Mesothelial cell of epicardium (in vitro differentiated cells): ENCODE results near the gene SMG6. TPM values are rescaled to one million over a fixed set of nuclear protein-coding genes. Genes with fewer than 3 reads are reported as not detected.

Source experiments
- DNase-seq, 2 experiments: peaks; one replicate each; pipeline ENCODE4 v3.0.0; 2021; ENCODE audit warnings: low spot score in 2 of 2; ENCODE audit not compliant: unreplicated experiment in 2 of 2
- H3K27ac Mint-ChIP-seq: 2 replicates; pipeline ENCODE4 v1.8.0; 2021; ENCODE audit warnings: mixed read lengths
- H3K27me3 Mint-ChIP-seq: 2 replicates; pipeline ENCODE4 v1.8.0; 2021; ENCODE audit warnings: low read depth, mixed read lengths
- H3K36me3 Mint-ChIP-seq: 2 replicates; pipeline ENCODE4 v1.8.0; 2021; ENCODE audit warnings: mixed read lengths
- H3K4me1 Mint-ChIP-seq: 2 replicates; pipeline ENCODE4 v1.8.0; 2021; ENCODE audit warnings: mixed read lengths
- H3K4me3 Mint-ChIP-seq: 2 replicates; pipeline ENCODE4 v1.8.0; 2021; ENCODE audit warnings: mild to moderate bottlenecking, moderate library complexity, mixed read lengths
- H3K9me3 Mint-ChIP-seq: 2 replicates; pipeline ENCODE4 v1.8.0; 2021; ENCODE audit warnings: mixed read lengths
- total RNA-seq: library from RNA; stranded (reverse); gene quantifications from 3 replicates; pipeline ENCODE4 v1.2.1, GENCODE V29; 2021
- TF ChIP-seq, protein P1 (sequence below): fragments of 200-600 bp; sonication (generic); IDR thresholded peaks from one replicate; pipeline ENCODE4 v1.5.0; 2021; ENCODE audit warnings: antibody characterized with exemption; ENCODE audit not compliant: unreplicated experiment

Gene SMG6
- total RNA-seq, 1 donor from 2014 or later = 58.3 TPM

GRCh38 chr17:2235265-2235664 is 68.3 kb downstream of the SMG6 start:
- peaks cover 65% of the 10 kb centered on the region for H3K4me1 Mint-ChIP-seq
- no peak overlapping the region for H3K4me3 Mint-ChIP-seq
- peaks cover 8% of the 10 kb centered on the region for H3K36me3 Mint-ChIP-seq
- H3K9me3 Mint-ChIP-seq = no peaks in the 10 kb centered on the region
- H3K27me3 Mint-ChIP-seq = no peaks in the 10 kb centered on the region
- TF ChIP-seq, protein P1, sequence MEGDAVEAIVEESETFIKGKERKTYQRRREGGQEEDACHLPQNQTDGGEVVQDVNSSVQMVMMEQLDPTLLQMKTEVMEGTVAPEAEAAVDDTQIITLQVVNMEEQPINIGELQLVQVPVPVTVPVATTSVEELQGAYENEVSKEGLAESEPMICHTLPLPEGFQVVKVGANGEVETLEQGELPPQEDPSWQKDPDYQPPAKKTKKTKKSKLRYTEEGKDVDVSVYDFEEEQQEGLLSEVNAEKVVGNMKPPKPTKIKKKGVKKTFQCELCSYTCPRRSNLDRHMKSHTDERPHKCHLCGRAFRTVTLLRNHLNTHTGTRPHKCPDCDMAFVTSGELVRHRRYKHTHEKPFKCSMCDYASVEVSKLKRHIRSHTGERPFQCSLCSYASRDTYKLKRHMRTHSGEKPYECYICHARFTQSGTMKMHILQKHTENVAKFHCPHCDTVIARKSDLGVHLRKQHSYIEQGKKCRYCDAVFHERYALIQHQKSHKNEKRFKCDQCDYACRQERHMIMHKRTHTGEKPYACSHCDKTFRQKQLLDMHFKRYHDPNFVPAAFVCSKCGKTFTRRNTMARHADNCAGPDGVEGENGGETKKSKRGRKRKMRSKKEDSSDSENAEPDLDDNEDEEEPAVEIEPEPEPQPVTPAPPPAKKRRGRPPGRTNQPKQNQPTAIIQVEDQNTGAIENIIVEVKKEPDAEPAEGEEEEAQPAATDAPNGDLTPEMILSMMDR = no peak
- no peak for DNase-seq
- H3K27ac Mint-ChIP-seq = peak overlapping the region; percentile 47

DNA sequence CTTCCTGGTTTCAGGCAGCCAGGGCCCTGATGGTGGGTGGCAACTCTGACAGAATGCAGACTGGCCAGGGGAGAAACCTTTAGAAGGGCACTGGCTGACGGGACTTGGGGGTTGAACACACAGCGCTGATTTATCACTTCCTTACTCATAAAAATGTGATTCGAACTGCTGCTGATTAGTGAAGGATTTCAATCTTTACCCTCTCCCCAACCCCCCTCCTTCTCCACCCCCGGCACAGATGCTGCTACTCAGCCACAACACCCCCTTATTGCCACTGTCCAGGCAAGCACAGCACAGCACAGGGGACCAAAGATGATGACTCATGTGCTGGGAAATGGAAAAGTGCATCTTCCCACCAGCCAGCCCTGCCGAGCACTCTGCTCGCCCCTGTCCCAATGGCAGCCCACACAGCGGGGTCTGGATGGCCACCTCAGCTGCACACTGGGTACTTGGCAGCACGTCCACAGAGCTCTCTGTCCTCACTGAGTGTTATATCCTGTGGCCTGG is 70.1 kb downstream of the SMG6 start:
- H3K9me3 Mint-ChIP-seq = no peaks in the 10 kb centered on the region
- DNase-seq = no peak
- H3K4me3 Mint-ChIP-seq = no peak overlapping the region
- H3K4me1 Mint-ChIP-seq = peaks cover 74% of the 10 kb centered on the region
- peaks cover 5% of the 10 kb centered on the region for H3K36me3 Mint-ChIP-seq
- H3K27ac Mint-ChIP-seq = peak overlapping the region; percentile 40
- TF ChIP-seq, protein P1 = no peak
- no peaks in the 10 kb centered on the region for H3K27me3 Mint-ChIP-seq

DNA sequence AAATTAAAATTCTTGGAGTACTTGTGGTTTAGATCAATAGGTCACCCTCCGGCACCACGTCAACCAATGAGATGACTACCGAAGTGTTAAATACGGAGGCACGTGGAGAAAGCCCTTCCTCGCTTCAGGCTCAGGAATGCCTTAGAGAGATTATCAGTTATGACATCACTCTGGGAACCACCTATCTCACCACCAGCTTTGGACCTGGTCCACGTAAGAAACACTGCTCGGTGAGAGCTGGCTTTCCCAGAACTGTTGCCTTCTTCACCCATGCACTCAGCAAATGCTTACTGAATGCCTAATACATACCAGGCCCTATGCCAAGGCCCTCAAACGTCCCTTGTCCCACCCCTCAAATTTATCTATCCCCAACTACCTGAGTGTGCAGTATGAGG is 71.3 kb downstream of the SMG6 start:
- H3K27me3 Mint-ChIP-seq = no peaks in the 10 kb centered on the region
- H3K9me3 Mint-ChIP-seq = no peaks in the 10 kb centered on the region
- DNase-seq = no peak
- peak overlapping the region; percentile 40 for H3K27ac Mint-ChIP-seq
- TF ChIP-seq, protein P1 = no peak
- H3K4me3 Mint-ChIP-seq = no peak overlapping the region
- peaks cover 5% of the 10 kb centered on the region for H3K36me3 Mint-ChIP-seq
- H3K4me1 Mint-ChIP-seq = peaks cover 72% of the 10 kb centered on the region

- Mint-ChIP-seq H3K9me3 (no peaks in the 10 kb centered on the region), H3K27me3 (no peaks in the 10 kb centered on the region), H3K4me3 (no peak overlapping the region), H3K36me3 (peaks cover 5% of the 10 kb centered on the region), H3K27ac (peak overlapping the region; percentile 96), H3K4me1 (peaks cover 69% of the 10 kb centered on the region)
- DNase-seq = no peak
- TF ChIP-seq, protein P1 = no peak
These were observed 72.7 kb downstream of the SMG6 start for GRCh38 chr17:2230877-2231276.

DNA sequence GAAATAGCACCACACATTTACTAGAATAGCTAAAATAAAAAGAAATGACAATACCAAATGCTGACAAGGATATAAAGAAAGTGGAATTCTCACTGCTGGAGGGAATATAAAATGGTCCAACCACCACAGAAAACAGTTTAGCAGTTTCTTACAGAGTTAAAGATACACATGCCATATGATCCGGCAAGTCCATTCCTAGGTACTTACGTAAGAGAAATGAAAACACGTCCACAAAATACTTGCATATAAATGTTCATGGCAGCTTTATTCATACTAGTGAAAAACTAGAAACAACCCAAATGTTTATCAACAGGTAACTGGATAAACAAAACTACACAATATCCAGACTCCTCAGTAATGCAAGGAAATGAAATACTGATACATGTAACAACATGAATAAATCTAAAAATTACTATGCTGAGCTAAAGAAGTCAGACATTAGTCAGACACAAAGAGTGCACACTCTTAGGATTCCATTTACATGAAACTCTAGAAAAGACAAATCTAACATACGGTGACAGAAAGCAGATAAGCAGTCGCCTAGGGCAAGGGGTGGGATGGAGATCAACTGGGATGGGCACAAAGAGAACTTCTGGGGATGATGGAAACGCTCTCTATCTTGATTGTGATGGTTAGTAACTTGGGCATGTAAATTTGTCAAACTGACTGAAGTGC is 76.4 kb downstream of the SMG6 start:
- no peaks in the 10 kb centered on the region for H3K27me3 Mint-ChIP-seq
- H3K9me3 Mint-ChIP-seq = peaks cover 15% of the 10 kb centered on the region
- H3K36me3 Mint-ChIP-seq = peaks cover 14% of the 10 kb centered on the region
- no peak overlapping the region for H3K4me3 Mint-ChIP-seq
- H3K4me1 Mint-ChIP-seq = peaks cover 64% of the 10 kb centered on the region
- peak overlapping the region; percentile 74 for H3K27ac Mint-ChIP-seq
- TF ChIP-seq, protein P1 = no peak
- DNase-seq = no peak
